Lung (tissue), 12 donors: Measurements from ENCODE around the gene ETV6. TPM values are rescaled to one million over a fixed set of nuclear protein-coding genes. Genes with fewer than 3 reads are reported as not detected.

ENCODE experiments used
- ATAC-seq: fragments of 200-7000 bp; cut with Tn5 transposase; one replicate; pipeline ENCODE4 v1.9.1; 2020; ENCODE audit warnings: moderate number of reproducible peaks; ENCODE audit not compliant: insufficient read depth, low FRiP score
- DNase-seq, 3 donors: peaks; one replicate each; pipeline ENCODE4 v3.0.0-alpha.2; 2013 to 2017
- H3K27ac ChIP-seq, 2 donors: one replicate each; pipeline ENCODE4 v1.5.1; 2013; ENCODE audit warnings: mild to moderate bottlenecking in 2 of 2, moderate library complexity in 2 of 2, control low read depth in 1 of 2, inconsistent platforms in 1 of 2, low read depth in 1 of 2, low read length in 1 of 2
- H3K27me3 ChIP-seq, 3 donors: one replicate each; pipeline ENCODE4 v1.5.1; 2013; ENCODE audit warnings: low read length in 2 of 3; ENCODE audit not compliant: control insufficient read depth in 3 of 3, insufficient read depth in 3 of 3
- H3K36me3 ChIP-seq, 4 donors: one replicate each; pipeline ENCODE4 v1.5.1; 2013; ENCODE audit warnings: low read length in 4 of 4, mild to moderate bottlenecking in 1 of 4, moderate library complexity in 1 of 4; ENCODE audit not compliant: control insufficient read depth in 4 of 4, insufficient read depth in 4 of 4
- H3K4me1 ChIP-seq, 5 donors: one replicate each; pipeline ENCODE4 v1.5.1; 2013; ENCODE audit warnings: low read length in 5 of 5, mild to moderate bottlenecking in 2 of 5, moderate library complexity in 1 of 5; ENCODE audit not compliant: control insufficient read depth in 5 of 5, insufficient read depth in 5 of 5
- H3K4me3 ChIP-seq: one replicate; pipeline ENCODE4 v1.5.1; 2013; ENCODE audit warnings: mild to moderate bottlenecking, control low read depth, moderate library complexity
- H3K9ac ChIP-seq, 2 donors: one replicate each; pipeline ENCODE4 v1.5.1; 2013; ENCODE audit warnings: low read length in 2 of 2, control low read depth in 1 of 2; ENCODE audit not compliant: insufficient read depth in 1 of 2
- H3K9me3 ChIP-seq, 4 donors: one replicate each; pipeline ENCODE4 v1.5.1; 2013; ENCODE audit warnings: low read length in 3 of 4, mild to moderate bottlenecking in 1 of 4, moderate library complexity in 1 of 4; ENCODE audit not compliant: control insufficient read depth in 4 of 4, insufficient read depth in 3 of 4
- CTCF ChIP-seq: IDR thresholded peaks from 2 replicates; pipeline ENCODE4 v1.5.1; 2012; ENCODE audit warnings: mild to moderate bottlenecking; ENCODE audit errors: control extremely low read depth, extremely low read depth
- WGBS, 2 donors: extraction: QIAGEN DNeasy Blood & Tissue Kit; methylation state at CpG; one replicate each; pipeline ENCODE4 v1.1.7; 2013; 5-methylcytosine and 5-hydroxymethylcytosine counted together
- polyA plus RNA-seq, 2 donors: library from polyadenylated mRNA; stranded (reverse); fragments of 200-250 nt; gene quantifications; one replicate each; pipeline ENCODE4 v1.2.1, GENCODE V29; 2013
- total RNA-seq, 2 donors: library from RNA; depleted of rRNA in 1 of 2; stranded (reverse); fragments of >200 nt in 1 of 2; gene quantifications; one replicate each; pipeline ENCODE4 v1.2.1, GENCODE V29; 2014 to 2021
- donor health status: control.
- donor health status: control.
- donor health status: Bipolar disorder and iron deficiency.
- donor health status: healthy.
- donor health status: DM: yes; HTN: yes; CAD: no.

ETV6 gene
- total and polyA plus RNA-seq, 4 donors = 8.6 to 45.7 (median 13.6) TPM

- Histone ChIP-seq H3K27me3 (no peaks in the 10 kb centered on the region), H3K36me3 (no peaks in the 10 kb centered on the region), H3K27ac (no peak overlapping the region), H3K4me1 (peaks cover 0 to 8% (median 0%) of the 10 kb centered on the region in 5 donors), H3K9me3 (no peaks in the 10 kb centered on the region), H3K9ac (no peak overlapping the region), H3K4me3 (no peak overlapping the region)
- ATAC-seq (no peak), DNase-seq (no peak)
- no peak for TF ChIP-seq CTCF
These were observed 31.4 kb upstream of the ETV6 start for GRCh38 chr12:11618046-11618445.

GRCh38 chr12:11621797-11622423, 27.6 kb upstream of the ETV6 start:
- ATAC-seq (no peak), DNase-seq (peak in 2 of 3 donors; percentile 9 to 32)
- 76 to 82% methylated on average over 5 of the region's 5 CpGs for WGBS, 2 donors
- Histone ChIP-seq H3K4me1 (peaks cover 0 to 18% (median 0%) of the 10 kb centered on the region in 5 donors), H3K27me3 (no peaks in the 10 kb centered on the region), H3K9me3 (no peaks in the 10 kb centered on the region), H3K27ac (no peak overlapping the region), H3K9ac (no peak overlapping the region), H3K4me3 (no peak overlapping the region), H3K36me3 (no peaks in the 10 kb centered on the region)
- TF ChIP-seq CTCF = no peak

GRCh38 chr12:11622876-11623281, 26.6 kb upstream of the ETV6 start:
- ATAC-seq (no peak), DNase-seq (peak in 2 of 3 donors; percentile 49 to 55)
- H3K4me1 ChIP-seq = peaks cover 0 to 18% (median 0%) of the 10 kb centered on the region in 5 donors
- no peaks in the 10 kb centered on the region for H3K27me3 ChIP-seq
- H3K27ac ChIP-seq = peak overlapping the region in 1 of 2 donors; percentile 6
- H3K36me3 ChIP-seq = no peaks in the 10 kb centered on the region
- H3K4me3 ChIP-seq = no peak overlapping the region
- no peaks in the 10 kb centered on the region for H3K9me3 ChIP-seq
- no peak overlapping the region for H3K9ac ChIP-seq
- 26 to 50% methylated on average over 5 of the region's 5 CpGs for WGBS, 2 donors
- TF ChIP-seq CTCF = no peak

GRCh38 chr12:11623382-11623781, 26.1 kb upstream of the ETV6 start:
- H3K27me3 ChIP-seq = no peaks in the 10 kb centered on the region
- H3K27ac ChIP-seq = no peak overlapping the region
- DNase-seq (peak in 2 of 3 donors; percentile 67 to 71), ATAC-seq (no peak)
- no peak for TF ChIP-seq CTCF
- peaks cover 0 to 18% (median 0%) of the 10 kb centered on the region in 5 donors for H3K4me1 ChIP-seq
- no peak overlapping the region for H3K4me3 ChIP-seq
- no peaks in the 10 kb centered on the region for H3K36me3 ChIP-seq
- 10 to 29% methylated on average over 4 of the region's 4 CpGs for WGBS, 2 donors
- no peak overlapping the region for H3K9ac ChIP-seq
- no peaks in the 10 kb centered on the region for H3K9me3 ChIP-seq
